Natural killer cell treated with Interleukin-12 subunit alpha and Interleukin-12 subunit beta and Interleukin-15 and Interleukin-18, amount 100 ng/mL, for 72 hours (primary cell): ENCODE data around the gene RUNX1. TPM values are rescaled to one million over a fixed set of nuclear protein-coding genes. Genes with fewer than 3 reads are reported as not detected.
A peak's percentile ranks its signal among the peaks of the same experiment; 100 is the strongest.
"Not testable (repeated sequence)": the region's sequence is repeated elsewhere in the genome, so short reads cannot be mapped to it uniquely, and the experiment has no call there.

Experiments
- ATAC-seq, 2 donors: fragments of 150-1000 bp; cut with Tn5 transposase in 1 of 2; sonication (Bioruptor Pico), chemical (Tn5 transposase) in 1 of 2; 2 replicates each; pipeline ENCODE4 v1.10.0; 2021
- DNase-seq: peaks from one replicate; pipeline ENCODE4 v3.0.0; 2022; ENCODE audit warnings: low spot score
- H3K27ac Mint-ChIP-seq, 2 donors: 1 replicate in 1 of 2; 2 replicates in 1 of 2; pipeline ENCODE4 v1.8.0; 2022; ENCODE audit warnings: mixed read lengths in 2 of 2, mild to moderate bottlenecking in 1 of 2, moderate library complexity in 1 of 2
- H3K27me3 Mint-ChIP-seq, 2 donors: 1 replicate in 1 of 2; 2 replicates in 1 of 2; pipeline ENCODE4 v1.8.0; 2022; ENCODE audit warnings: mixed read lengths in 2 of 2
- H3K36me3 Mint-ChIP-seq: one replicate; pipeline ENCODE4 v1.8.0; 2022; ENCODE audit warnings: mixed read lengths
- H3K4me1 Mint-ChIP-seq, 2 donors: 1 replicate in 1 of 2; 2 replicates in 1 of 2; pipeline ENCODE4 v1.8.0; 2022; ENCODE audit warnings: low read depth in 2 of 2, mixed read lengths in 2 of 2, mild to moderate bottlenecking in 1 of 2
- H3K4me3 Mint-ChIP-seq: one replicate; pipeline ENCODE4 v1.8.0; 2022; ENCODE audit warnings: mixed read lengths
- H3K9me3 Mint-ChIP-seq: 2 replicates; pipeline ENCODE4 v1.8.0; 2022; ENCODE audit warnings: mixed read lengths
- total RNA-seq, 2 donors: library from RNA; stranded (reverse); gene quantifications; one replicate each; pipeline ENCODE4 v1.2.3, GENCODE V29; 2022

RUNX1 gene
- total RNA-seq, 2 donors from 2014 or later = 67.8 to 121 TPM

DNA sequence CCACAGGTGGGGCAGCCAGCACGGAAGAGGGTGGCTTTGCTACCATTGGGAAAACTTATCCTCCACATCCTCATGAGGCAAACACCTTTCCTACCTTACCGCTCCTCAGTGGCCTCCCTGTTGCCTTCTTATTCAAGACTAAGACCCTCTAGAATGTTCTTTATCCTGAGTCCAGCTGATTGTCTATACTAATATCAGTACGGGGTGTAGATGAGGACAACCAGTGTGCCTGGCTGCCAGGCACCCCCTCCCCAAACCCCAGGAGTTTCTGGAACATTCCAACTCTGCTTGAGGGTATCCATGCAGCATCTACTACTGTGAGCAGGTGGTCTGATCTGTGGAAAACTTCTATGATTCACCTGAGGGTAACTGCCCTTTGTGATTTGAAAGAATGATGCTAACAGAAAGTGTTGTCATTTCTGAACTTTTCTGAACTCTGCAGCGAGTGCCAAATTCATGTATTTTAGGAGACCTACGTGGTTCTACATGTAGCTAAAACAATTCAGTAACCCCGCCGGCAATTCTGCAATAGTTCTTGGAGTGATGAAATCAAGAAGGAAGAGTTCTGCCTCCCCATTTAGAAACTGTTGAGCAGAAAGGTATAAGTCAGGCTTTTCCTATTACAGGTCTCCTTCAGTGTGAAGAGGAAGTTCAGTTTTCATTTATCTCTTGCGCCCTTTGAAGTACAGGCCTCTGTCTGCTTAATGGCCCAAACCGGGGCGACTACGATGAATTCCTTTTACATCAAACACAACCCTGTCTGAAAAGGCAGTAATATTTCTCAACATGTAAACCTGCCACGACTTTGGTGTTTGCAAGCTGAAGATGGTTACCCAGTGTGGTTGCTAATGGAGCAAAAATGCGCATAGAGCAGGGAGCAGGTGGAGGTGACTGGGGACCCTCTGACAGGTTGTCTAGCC is 80.4 kb downstream of the RUNX1 start:
- ATAC-seq = peak; percentile 30 to 32
- H3K27ac Mint-ChIP-seq = peak overlapping the region; percentile 17 to 72
- DNase-seq = no peak
- H3K9me3 Mint-ChIP-seq = no peaks in the 10 kb centered on the region
- no peaks in the 10 kb centered on the region for H3K27me3 Mint-ChIP-seq
- H3K4me1 Mint-ChIP-seq = peaks cover 65 to 89% of the 10 kb centered on the region in 2 donors
- H3K4me3 Mint-ChIP-seq = peak overlapping the region; percentile 71
- peaks cover 15% of the 10 kb centered on the region for H3K36me3 Mint-ChIP-seq

DNA sequence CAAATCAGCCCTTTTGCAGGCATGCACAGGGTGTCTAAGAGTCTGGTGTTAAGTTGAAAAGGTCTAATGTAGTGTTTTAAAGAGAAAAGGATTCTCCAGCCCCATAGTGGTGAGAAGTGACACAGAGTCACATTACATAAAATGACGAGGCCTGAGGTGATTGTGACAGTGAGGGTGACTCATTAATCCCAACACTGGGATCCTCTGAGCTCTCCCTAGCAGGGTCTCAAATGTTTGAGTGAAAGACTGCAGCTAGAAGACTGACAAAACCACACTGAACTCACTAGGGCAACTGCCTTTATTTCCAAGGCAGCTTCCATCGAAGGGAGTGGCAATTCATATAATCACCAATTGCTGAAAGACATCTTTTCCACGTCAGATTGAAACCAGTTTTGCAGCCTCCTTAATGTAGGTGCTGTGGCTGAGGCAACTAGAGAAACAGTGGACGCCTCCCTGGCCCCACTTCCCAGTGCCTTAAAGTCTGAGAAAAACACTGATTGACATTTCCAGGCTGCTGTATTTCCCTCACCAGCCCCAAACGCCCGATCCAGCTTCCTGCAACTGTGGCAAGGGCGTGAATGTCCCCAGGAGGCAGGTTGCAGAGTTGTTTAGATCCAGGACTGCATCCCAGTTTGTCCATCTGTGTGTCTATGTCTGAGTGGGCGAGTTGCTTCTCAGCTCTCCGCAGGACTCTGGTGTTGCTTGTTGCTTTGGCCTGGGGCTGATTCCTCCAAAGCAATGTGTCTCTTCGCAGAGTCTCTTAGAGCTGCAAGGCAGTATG is 81.4 kb downstream of the RUNX1 start:
- H3K36me3 Mint-ChIP-seq = peaks cover 15% of the 10 kb centered on the region
- H3K4me3 Mint-ChIP-seq = peak overlapping the region; percentile 76
- H3K9me3 Mint-ChIP-seq = no peaks in the 10 kb centered on the region
- DNase-seq (no peak), ATAC-seq (peak; percentile 83 to 91)
- H3K4me1 Mint-ChIP-seq = peaks cover 63 to 85% of the 10 kb centered on the region in 2 donors
- peak overlapping the region; percentile 17 to 72 for H3K27ac Mint-ChIP-seq
- H3K27me3 Mint-ChIP-seq = no peaks in the 10 kb centered on the region

GRCh38 chr21:34966881-34967280 is 82.2 kb downstream of the RUNX1 start:
- peak overlapping the region; percentile 20 for H3K4me3 Mint-ChIP-seq
- H3K36me3 Mint-ChIP-seq = peaks cover 15% of the 10 kb centered on the region
- H3K9me3 Mint-ChIP-seq, H3K27me3 Mint-ChIP-seq, ATAC-seq, DNase-seq: not testable (repeated sequence)
- peaks cover 61 to 85% of the 10 kb centered on the region in 2 donors for H3K4me1 Mint-ChIP-seq
- H3K27ac Mint-ChIP-seq = peak overlapping the region; percentile 17 to 72

- H3K4me1 Mint-ChIP-seq = peaks cover 59 to 77% of the 10 kb centered on the region in 2 donors
- DNase-seq (no peak), ATAC-seq (no peak)
- H3K27ac Mint-ChIP-seq = peak overlapping the region in 1 of 2 donors; percentile 8
- peak overlapping the region; percentile 13 for H3K4me3 Mint-ChIP-seq
- no peaks in the 10 kb centered on the region for H3K27me3 Mint-ChIP-seq
- H3K9me3 Mint-ChIP-seq = no peaks in the 10 kb centered on the region
- H3K36me3 Mint-ChIP-seq = peaks cover 15% of the 10 kb centered on the region
These were observed 83.6 kb downstream of the RUNX1 start for GRCh38 chr21:34965200-34966174.

DNA sequence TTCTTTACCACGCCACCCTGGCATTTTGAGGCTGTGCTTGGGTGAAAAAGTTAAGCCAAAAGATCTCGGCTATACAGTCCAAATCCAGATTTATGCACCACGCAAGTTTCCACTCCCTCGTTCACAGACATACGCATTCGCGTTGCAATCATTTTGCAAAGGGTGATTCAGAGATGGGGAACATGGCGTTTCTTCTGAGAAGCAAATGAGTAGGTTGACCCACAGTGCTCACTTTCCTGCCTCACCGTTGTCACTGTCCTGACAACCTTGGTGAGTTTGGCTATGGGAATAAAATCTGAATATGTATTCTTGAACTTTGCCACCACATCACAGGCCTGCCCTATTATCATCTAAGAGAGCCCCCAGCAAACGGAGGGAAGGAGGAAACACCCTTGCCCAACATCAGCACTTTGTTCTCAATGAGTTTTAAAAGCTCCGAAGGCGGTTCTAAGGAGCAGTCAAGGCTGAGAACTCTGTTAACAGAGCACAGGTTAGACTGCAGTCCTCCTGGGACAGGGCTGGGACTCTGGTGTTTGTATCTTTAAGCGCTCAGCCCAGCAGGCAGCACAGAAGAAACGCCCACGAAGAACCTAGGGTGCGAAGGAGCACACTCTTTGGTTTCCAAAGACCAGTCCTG is 86.4 kb downstream of the RUNX1 start:
- peaks cover 12% of the 10 kb centered on the region for H3K36me3 Mint-ChIP-seq
- no peaks in the 10 kb centered on the region for H3K27me3 Mint-ChIP-seq
- peak overlapping the region; percentile 63 for H3K4me3 Mint-ChIP-seq
- ATAC-seq = no peak
- H3K4me1 Mint-ChIP-seq = peaks cover 56 to 69% of the 10 kb centered on the region in 2 donors
- H3K9me3 Mint-ChIP-seq = no peaks in the 10 kb centered on the region
- no peak for DNase-seq
- peak overlapping the region; percentile 76 to 81 for H3K27ac Mint-ChIP-seq

DNA sequence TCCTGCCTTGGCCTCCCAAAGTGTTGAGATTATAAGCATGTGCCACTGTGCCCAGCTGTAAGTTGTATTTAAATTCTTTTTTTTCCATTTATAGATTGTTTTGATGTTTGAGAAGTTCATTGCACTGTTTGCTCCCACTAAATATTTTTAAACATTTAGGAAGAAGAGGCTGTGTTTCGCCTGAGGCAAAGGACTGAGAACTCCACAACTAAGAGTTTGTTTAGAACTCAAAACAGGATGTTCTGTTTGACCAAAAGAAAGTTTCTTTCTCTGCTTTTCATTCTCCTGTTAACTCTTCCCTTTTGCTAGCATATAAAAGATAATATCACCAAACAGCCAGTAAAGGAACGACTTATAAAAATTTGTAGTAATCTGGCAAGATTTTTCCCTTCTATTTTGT is 87.0 kb downstream of the RUNX1 start:
- Mint-ChIP-seq H3K36me3 (peaks cover 8% of the 10 kb centered on the region), H3K4me3 (peak overlapping the region; percentile 63), H3K27ac (peak overlapping the region; percentile 76 to 81), H3K4me1 (peaks cover 51 to 64% of the 10 kb centered on the region in 2 donors), H3K27me3 (no peaks in the 10 kb centered on the region), H3K9me3 (no peaks in the 10 kb centered on the region)
- DNase-seq = no peak
- no peak for ATAC-seq

DNA sequence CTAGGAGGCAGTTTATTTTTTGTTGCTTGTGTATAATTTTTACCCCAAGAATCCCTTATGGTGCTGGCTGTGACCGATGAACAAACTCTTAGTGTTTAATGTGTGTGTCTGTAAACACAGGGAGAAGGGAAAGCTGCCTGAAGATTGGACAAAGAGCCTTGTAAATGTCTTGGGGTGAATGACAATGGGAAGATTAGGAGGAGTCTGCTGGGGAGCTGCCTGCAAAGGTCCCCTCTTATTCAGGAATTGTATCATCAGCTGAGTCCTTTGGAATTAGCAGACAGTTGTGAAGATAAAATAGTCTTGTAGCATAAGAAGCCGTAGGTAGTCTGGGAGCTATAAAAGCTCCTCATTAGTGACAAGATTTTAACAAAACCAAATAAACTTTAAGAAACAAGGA is 88.4 kb downstream of the RUNX1 start:
- Mint-ChIP-seq H3K27me3 (no peaks in the 10 kb centered on the region), H3K27ac (peak overlapping the region in 1 of 2 donors; percentile 63), H3K36me3 (peaks cover 8% of the 10 kb centered on the region), H3K9me3 (peaks cover 3% of the 10 kb centered on the region), H3K4me1 (peaks cover 56 to 59% of the 10 kb centered on the region in 2 donors), H3K4me3 (no peak overlapping the region)
- DNase-seq (no peak), ATAC-seq (no peak)

DNA sequence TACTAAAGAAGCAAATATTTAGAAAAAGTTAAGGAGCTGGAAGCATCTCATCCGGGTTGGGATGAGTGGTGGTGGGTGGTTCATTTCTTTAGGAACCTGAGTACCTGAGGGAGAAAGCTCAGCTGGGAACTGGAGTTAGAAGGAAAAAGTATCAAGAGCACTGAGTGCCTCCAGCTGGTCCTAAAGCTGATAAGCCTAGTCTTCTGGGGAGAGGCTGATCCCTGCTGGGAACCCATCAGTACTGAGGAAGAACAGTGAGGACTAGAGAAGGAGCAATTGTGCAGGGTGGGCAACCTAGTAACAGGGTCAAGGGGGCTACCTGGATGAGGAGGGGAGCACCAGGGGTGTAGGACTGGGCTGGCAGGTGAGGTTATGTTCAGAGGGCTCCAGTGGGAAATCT is 89.5 kb downstream of the RUNX1 start:
- no peak overlapping the region for H3K4me3 Mint-ChIP-seq
- ATAC-seq (no peak), DNase-seq (no peak)
- peak overlapping the region; percentile 53 to 63 for H3K27ac Mint-ChIP-seq
- H3K9me3 Mint-ChIP-seq = peaks cover 3% of the 10 kb centered on the region
- H3K4me1 Mint-ChIP-seq = peaks cover 52 to 54% of the 10 kb centered on the region in 2 donors
- H3K27me3 Mint-ChIP-seq = no peaks in the 10 kb centered on the region
- peaks cover 4% of the 10 kb centered on the region for H3K36me3 Mint-ChIP-seq

DNA sequence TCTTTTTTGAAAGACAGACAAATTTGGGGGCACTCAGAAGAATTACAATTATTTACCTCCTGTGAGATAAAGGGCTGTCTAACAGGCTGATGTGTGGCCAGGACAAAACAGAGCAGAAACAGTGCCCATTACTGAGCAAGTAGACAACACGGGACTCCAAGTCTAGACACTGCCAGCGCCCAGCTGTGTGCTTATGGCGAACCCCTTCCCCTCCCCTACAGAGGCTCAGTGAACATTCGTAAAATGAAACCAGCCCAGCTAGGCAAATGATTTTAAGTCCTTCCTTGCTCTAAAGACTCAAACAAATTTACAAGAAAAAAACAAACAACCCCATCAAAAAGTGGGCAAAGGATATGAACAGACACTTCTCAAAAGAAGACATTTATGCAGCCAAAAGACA is 91.1 kb downstream of the RUNX1 start:
- H3K27ac Mint-ChIP-seq = peak overlapping the region; percentile 15 to 90
- no peak for ATAC-seq
- peak overlapping the region; percentile 13 for H3K4me3 Mint-ChIP-seq
- no peak for DNase-seq
- peaks cover 4% of the 10 kb centered on the region for H3K36me3 Mint-ChIP-seq
- H3K4me1 Mint-ChIP-seq = peaks cover 58 to 59% of the 10 kb centered on the region in 2 donors
- peaks cover 5% of the 10 kb centered on the region for H3K9me3 Mint-ChIP-seq
- no peaks in the 10 kb centered on the region for H3K27me3 Mint-ChIP-seq

GRCh38 chr21:34956416-34957316 is 92.4 kb downstream of the RUNX1 start:
- Mint-ChIP-seq H3K9me3 (peaks cover 5% of the 10 kb centered on the region), H3K4me1 (peaks cover 60% of the 10 kb centered on the region in 2 donors), H3K4me3 (no peak overlapping the region), H3K36me3 (peaks cover 4% of the 10 kb centered on the region), H3K27ac (peak overlapping the region; percentile 21 to 79), H3K27me3 (no peaks in the 10 kb centered on the region)
- DNase-seq = no peak
- ATAC-seq = no peak

- Mint-ChIP-seq H3K36me3 (no peaks in the 10 kb centered on the region), H3K27ac (peak overlapping the region; percentile 1 to 44), H3K4me1 (peaks cover 46 to 52% of the 10 kb centered on the region in 2 donors), H3K4me3 (no peak overlapping the region), H3K27me3 (no peaks in the 10 kb centered on the region), H3K9me3 (peaks cover 5% of the 10 kb centered on the region)
- DNase-seq (no peak), ATAC-seq (no peak)
These were observed 95.2 kb downstream of the RUNX1 start for GRCh38 chr21:34953950-34954349.

DNA sequence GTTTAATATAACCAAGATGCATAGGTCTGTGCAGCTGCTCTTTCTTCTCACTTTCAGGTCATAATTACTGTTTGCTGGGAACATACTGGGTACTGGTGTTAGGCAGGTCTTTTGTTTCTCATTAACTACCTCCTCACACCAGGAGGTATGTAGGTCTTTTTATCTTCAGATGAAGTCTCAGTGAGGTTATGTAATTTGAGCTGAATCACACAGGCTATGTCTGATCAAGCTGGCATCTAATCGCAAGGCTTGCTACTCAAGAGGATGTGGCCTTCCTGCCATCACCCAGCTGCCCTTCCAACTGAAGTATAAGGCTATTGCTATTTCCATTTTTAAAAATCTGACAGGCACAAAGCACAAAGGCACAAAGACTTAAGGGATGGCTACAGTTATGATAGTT is 96.4 kb downstream of the RUNX1 start:
- peaks cover 41 to 45% of the 10 kb centered on the region in 2 donors for H3K4me1 Mint-ChIP-seq
- DNase-seq = no peak
- no peaks in the 10 kb centered on the region for H3K36me3 Mint-ChIP-seq
- H3K9me3 Mint-ChIP-seq = peaks cover 5% of the 10 kb centered on the region
- H3K27me3 Mint-ChIP-seq = no peaks in the 10 kb centered on the region
- peak overlapping the region; percentile 26 for H3K4me3 Mint-ChIP-seq
- H3K27ac Mint-ChIP-seq = no peak overlapping the region
- peak in 1 of 2 donors; percentile 54 for ATAC-seq
